UCSD-AML1 (cell line): ENCODE measurements around the gene ERI3.
A peak's percentile ranks its signal among the peaks of the same experiment; 100 is the strongest.

Experiments used
- DNase-seq: peaks from one replicate; lab custom pipeline; 2025; ENCODE audit not compliant: unreplicated experiment; lab: John Stamatoyannopoulos, UW

ERI3 gene

DNA sequence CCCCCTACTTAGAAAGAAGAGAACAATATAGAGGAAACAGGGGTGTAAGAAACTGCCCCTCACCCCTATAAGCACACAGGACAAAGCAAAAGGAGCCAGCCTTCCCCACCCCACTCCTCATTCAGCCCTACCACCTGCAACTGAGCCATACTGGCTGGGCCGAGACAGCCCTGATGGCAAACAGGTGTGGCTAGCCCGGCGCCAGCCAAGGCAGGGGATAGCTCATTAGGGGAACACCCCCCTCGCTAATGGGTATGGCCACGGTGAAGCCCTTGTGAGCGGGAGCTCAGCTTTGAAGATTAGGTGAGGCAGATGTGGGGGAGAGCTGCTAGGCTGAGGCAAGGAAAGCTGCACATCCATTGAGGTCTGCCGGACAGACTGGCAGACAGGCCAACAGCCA is 65.5 kb downstream of the ERI3 start:
- DNase-seq: no peak

DNA sequence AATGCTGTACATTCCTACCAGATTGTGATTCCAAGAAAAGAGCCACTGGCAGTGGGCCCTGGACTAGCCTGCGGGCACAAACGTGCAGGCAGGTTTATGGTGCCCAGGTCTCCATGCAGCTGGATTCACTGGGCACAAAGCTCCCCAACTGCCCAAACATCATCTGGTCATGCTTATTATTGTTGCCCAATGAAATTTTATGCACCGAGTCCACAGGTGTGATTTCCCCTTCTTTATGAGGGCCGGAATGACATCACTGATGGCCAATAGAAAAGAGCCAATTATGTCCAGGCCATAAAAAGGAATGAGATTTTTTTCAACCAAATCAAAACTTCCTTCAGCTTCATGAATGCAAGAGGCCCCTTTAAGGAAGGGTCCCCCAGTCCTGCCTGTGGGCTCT is 66.2 kb downstream of the ERI3 start:
- DNase-seq: no peak

DNA sequence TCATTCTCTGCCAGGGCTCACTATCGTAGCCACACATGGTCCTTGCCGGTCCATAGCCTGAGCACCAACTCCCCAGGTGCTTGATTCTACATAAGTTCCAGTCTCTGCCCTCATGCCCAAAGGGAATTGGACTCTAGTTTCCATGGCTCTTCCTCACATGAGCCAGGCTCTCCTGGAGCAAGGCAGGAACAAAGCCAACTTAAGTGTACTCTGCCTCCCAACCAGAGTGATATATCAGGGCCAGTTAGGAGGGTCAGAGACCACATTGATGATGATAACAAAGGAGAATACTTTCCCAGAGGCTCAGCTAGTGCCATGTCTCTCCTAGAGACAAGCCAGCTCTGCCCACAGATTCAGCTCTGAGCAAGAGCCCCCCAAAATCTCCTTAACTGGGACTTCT is 70.9 kb downstream of the ERI3 start:
- no peak for DNase-seq

DNA sequence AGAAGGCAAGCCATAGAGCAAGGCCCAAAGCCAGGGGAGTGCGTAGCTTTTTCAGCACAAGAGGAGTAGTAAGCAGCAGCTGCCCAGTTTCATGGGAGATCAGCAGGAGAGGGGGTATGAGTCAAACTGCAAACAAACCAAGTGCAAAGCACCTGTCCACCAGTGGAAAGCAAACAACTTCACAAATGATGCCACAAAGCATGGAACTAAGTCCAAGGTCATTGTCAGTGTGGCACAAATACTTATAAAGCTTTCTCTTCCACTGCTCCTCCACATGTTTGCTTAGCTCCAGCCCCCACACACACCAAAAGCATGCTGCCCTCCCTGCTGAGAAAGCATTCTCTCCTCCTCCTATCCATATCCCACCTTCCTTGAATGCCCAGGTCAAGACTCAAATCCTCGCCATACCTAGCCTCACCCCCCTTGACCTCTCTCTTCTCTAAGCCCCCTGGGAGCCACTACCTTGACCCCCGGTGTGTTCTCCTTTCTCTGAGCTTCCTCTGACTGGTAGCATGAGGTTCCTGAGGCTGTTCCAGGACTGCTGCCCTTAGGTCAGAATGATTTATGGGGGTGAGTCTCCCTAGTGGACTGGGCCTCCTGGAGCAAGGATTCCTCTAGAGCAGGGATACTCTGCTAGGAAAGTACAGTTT is 71.4 kb downstream of the ERI3 start:
- no peak for DNase-seq

DNA sequence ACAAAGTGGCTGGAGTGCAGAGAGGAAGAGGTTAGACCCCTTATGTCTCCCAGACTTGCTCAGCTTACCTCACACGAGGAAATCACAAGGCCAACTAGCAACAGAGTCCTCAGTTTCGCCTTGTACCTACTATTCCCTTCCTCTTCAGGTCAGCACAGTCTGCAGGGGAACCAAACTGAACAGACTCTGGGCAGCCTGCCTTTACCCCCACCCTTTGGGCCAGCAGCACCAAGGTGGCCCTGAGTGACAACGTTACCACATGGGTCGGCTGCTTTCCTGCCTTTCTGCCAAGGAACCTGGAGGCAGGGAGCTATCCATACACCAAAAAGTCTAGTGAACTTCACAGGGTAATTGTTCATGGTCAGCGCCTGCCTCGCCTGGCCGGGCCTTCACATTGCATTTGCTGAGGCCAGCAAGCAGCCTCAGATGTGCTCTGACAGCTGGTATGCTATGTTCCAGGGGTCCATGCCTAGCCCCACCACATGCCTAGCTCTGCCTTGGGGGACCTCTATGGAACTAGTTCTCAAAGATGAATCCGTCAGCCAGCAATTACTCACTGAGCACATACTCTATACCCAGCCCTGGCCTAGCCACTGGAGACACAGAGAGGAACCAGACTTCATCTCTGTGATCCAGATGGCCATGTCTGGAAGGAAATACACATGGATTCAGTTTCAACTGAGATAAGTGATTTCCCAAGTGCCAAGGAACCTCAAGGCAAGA is 72.2 kb downstream of the ERI3 start:
- no peak for DNase-seq

DNA sequence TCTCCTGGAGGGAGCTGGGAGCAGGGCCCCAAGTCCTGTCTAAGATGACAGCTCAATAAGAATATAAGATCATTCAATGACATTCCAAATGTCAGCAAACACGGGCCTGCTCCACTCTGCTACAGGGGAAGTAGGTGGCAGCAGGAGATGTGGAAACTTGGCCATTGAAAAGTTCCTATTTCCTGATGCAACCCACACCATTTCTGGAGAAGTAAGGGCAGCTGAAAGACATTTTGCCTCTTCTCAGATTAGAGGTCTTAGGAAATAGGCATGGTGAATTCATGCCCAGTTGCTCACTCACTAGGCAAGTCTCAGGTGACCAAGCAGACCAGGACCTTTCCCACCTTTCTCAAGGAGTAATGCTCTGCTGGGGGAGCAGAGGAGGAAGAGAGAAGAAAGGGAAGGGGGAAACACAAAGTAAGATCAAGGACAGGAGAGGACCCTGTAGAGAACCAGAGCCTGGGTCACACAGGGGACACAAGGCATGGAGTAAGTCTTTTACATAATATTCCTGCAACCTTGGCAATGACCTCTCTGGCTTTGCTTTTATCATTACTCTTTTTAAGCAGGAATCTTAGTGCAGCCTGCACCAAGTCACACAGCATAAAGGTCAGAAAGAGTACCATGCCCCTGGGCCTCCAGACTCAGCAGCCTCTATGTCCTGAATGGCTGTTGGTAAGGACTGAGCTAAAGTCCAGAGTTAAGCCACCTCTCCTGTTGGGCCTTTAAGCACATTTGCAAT is 72.9 kb downstream of the ERI3 start:
- no peak for DNase-seq

DNA sequence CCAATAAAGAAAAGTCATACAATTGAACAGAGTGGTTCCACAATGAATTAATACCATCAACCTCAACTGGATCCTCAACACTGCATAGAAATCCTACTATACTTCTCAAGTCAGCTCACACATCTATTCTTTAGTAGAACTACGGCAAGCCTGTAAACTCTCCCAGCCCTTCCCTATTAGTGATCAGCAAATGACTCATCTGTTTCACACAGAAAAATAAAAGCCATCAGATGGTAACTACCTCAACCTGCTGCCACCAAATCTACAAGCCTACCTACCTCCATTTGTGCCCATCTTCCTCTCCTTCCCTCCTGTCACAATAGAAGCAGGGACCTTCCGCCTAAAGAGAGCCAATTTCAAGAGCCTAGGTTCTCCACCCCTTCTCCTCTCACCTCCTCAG is 78.2 kb downstream of the ERI3 start:
- DNase-seq: no peak

DNA sequence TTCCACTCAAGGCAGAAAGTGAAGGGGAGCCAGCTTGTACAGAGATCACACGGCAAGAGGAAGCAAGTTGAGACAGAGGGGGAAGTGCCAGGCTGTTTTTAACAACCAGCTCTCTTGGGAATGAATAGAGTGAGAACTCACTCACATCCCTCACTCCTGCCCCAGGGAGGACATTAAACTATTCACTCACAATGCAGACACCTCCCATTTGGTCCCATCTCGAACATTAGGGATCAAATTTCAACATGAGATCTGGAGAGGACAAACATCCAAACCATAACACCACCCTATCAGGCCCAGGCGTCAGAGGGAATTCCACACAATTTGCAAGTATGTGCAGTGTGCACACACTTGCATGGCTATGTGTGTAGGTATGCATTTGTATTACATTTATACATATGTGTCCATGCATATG is 79.1 kb downstream of the ERI3 start:
- peak; percentile 20 for DNase-seq

DNA sequence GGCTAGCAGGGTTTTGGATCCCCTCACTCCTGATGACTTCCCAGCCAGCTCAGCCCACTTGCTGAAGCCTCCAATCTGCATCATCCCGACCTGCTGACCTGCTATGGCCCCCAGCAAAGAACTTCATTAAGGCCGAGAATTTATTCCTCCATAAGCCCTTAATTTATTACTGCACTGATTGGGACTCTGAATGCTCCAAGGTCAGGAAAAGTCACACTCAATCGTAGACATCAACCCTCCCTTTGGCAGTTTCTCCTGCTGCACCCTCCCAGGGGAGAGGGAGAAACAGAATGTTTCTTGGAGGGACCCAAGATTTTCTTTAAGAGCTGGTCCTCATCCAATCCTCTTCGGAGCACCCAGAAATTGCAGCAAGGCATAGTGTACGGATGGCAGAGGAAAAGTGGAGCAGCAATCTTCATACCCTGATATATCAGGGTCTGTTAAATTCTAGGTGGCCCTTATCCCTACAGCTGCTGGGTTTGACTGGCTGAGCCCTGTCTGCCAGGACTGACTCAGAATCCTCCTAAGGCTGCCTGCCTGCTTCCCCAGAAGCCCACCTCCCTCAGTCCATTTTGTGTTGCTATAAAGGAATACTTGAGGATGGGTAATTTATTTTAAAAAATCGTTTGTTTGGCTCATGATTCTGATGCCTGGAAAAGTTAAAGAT is 79.6 kb downstream of the ERI3 start:
- no peak for DNase-seq

DNA sequence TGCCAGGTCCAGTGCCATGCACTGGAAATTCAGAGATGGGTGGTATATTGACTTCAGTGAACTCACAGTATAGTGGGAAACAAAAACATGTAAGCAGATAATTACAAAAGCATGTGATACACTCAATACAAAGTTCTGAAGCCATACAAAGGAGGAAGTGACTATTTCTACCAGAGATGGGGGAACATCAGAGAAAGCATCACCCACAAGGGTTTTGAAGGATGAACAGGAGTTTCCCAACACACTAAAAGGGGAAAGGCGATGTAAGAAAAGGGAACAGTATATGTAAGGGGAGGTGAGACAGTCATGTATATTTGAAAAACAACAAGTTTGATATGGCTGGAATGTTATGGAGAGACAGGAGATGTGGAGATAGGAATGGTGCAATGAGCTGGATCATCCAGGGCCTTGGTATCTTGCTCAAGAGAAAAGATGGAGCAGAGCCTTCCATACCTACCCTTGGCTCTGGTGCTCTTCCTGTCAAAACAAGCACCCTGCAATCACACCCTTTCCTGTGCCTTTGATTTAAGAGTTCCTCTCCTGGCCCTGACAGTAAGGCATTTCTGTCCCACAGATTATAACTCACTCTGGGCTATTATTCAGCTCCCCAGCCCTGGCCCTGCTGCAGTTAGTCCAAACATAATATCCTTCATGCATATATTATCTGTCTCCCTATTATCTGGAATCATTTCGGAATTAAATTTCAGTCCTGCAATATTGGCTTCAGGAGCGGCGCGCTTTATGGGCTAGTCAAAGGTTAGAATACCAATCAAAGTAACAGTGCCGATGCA is 81.3 kb downstream of the ERI3 start:
- no peak for DNase-seq

DNA sequence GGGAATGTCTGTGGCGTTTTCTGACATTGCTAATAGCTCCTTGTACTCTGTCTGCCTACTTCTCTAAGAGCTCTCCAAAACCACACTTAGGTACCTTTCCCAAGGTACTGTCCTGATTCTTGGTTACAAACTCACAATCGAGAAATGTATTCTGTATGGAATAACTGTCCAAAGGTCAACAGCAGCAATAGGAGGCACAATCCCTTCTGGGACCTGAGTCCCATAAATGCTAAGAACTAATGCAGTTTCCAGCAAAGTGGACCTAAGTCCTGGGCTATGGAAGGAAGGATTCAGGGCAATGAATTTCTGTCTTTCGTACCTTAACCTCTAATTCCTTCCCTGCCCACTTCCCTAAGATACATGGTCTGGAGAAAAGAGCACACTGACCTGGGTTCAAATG is 82.1 kb downstream of the ERI3 start:
- no peak for DNase-seq

DNA sequence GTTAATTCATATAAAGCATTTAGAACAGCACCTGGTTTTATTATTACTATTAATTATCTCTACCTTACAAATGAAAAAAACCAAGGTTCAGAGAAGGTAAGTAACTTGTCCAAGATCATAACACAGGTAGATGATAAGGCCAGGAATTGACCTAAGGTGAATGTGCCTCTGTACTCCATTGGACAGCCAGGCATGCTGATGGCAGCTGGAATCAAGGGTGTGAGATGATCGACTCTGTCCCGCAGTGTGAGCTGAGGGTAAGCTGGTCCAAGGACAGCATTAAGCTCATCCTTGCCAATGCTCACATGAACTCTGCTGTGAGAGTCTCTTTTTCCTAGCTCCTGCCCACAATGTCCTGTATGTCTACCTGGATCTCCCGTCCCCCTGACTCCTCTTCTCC is 83.4 kb downstream of the ERI3 start:
- DNase-seq: no peak

DNA sequence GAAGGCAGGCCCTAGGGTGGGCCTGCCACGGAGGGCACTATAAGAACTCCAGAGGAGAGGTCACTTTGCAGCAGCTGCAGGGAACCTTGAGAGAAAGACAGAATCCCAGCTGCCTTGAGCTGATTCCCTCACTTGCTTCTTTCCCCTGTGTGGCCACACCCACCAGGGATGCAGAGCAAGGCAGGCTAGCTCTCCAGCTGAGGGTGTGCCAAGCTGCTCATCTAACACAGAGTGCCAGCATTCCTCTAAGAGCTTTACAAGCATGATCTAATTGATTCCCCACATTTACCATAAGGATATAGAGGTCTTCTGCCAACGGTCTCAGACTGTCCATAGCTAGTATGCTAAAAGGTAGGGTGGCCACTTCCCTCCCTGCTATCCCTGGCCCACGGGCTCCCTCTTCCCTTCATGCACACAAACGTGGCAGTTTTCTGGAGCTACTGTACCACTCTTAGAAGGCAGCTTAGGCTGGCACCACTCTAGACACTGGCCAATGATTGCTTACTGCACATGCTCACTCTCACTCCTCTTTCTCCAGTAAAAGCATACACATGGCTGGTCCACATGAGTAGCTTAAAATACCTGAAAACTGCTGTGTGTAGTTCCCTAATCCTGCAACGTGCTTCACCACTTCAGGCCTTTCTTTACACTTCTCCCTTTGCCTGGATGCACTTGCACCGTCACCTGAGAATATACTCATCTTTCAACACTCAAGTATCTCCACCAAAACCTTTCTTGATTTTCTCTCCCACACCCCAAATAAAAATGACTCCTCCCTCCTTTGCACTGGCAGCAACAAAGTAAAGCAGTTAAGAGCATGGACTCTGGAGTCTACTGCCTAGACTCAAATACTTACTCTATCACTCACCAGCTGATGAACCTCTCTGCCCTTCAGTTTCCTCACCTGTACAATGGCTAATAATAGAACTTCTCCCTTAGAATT is 84.1 kb downstream of the ERI3 start:
- no peak for DNase-seq

DNA sequence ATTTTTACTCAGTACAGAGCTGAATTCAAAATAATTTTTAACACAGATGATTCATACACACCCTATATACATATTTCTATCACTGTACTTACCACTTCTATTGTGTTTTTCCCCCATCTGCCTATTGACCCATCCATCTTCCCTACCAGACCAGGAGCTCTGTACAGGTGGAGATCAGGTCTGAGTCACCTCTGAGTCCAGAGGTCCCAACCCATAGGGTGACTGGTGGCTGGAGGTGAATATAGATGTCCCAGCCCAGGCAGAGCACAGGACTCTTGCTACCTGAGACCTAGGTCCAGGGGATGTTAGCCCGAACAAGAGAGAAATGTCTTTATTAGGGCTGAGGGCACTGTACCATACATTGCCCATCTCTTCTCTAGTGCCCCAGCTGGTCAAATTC is 87.0 kb downstream of the ERI3 start:
- DNase-seq: no peak

DNA sequence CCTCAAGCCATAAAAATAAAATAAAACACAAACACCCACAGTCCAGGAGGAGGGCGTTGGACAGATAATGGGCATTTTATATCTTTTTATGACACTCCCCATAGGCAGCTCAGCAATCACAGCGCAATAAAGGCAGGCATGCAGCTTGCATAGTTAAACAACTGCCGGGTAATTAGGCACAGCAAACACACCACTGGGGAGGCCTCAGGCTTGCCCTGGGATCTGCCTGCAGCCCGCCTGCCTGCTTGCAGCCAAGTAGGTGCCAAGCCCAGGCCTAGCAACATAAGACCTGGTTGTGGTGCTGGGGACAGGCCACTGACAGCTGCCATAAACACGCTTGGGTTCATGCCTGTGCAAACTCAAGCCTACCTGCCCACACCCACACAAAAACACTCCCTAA is 87.6 kb downstream of the ERI3 start:
- DNase-seq: no peak

DNA sequence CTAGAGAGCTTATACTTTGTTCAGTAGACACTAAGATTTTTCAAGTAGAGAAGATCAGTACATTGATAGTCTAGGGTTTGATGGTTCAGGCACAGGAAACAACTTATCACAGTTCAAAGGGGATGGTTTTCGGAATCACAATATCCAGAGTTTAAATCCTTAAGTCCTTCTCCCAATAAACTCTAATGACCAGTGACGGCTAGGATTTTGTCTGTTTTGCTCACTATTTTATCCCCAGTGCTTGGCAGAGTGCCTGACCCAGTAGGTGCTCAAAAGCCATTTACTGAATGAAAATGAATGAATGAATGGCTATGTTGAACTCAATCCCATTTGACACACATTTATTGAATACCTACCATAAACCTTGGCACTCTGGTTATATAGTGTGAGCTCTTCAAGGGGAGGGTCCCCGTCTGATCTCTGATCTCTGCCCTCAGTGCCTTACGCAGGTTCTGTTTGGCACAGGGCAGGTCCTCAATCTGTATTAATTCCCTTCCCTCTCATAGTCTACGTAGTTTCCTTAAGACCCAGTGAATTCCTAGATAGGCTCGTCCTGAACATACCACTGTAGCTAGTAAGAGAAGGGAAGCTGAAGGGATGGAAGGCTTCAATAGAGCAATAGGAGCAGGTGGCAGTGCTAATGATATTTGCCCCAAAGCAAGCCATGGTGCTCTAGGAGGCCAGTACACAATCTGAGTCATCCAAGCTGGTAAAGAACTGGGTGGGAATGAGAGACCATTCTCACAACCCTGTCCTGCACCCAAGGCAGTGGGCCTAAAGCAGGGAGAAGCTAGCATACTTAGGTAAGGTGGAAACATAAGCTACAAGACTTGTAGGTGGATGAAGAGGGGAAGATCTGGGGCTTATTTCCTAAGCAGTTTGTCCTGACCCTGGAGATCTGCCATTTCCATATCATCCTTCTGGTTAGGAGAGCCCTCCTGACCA is 88.4 kb downstream of the ERI3 start:
- DNase-seq: no peak

DNA sequence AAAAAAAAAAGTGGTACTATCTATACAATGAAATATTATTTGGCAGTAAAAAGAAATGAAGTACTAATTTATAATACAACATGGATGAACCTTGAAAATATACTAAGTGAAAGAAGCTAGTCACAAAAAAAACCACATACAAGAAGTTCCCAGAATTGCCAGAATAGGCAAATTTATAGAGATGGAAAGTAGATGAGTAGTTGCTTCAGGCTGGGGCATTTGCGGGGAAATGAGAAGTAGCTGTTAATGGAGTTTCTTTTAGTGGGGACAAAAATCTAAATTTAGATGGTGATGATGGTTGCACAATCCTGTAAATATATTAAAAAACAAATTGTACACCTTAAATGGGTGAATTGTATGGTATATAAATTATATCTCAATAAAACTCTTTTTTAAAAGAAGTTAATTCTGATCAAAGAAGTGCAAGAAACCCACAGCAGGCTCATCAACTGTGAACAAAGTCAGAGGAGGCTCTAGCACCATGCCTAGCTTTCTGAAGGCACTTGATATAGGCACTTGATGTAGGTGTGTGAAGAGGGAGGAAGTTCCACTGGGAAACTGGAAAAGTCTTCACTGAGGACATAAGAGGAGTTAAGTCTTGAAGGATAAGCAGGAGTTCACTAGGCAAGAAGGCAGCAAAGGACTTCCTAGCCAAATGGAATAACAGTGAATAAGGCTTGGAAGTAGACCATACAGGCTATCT is 89.2 kb downstream of the ERI3 start:
- no peak for DNase-seq

DNA sequence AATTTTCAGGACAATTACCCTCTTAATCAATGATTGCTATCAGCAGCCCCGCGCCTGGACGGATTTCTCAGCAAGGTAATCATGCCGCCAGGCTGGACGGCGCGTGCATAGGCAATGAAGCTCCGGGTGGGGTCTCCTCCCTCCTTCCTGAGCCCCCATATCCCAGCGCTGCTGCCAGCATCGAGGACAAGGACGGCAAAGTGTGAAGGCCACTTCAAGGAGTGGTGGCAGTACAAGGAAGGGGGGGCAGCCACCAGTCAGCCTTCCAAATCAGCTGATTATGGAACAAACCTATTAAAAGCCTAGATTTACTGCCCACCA is 90.6 kb downstream of the ERI3 start:
- no peak for DNase-seq
